ENCODE results near the gene NXNL1.

NXNL1 gene

DNA sequence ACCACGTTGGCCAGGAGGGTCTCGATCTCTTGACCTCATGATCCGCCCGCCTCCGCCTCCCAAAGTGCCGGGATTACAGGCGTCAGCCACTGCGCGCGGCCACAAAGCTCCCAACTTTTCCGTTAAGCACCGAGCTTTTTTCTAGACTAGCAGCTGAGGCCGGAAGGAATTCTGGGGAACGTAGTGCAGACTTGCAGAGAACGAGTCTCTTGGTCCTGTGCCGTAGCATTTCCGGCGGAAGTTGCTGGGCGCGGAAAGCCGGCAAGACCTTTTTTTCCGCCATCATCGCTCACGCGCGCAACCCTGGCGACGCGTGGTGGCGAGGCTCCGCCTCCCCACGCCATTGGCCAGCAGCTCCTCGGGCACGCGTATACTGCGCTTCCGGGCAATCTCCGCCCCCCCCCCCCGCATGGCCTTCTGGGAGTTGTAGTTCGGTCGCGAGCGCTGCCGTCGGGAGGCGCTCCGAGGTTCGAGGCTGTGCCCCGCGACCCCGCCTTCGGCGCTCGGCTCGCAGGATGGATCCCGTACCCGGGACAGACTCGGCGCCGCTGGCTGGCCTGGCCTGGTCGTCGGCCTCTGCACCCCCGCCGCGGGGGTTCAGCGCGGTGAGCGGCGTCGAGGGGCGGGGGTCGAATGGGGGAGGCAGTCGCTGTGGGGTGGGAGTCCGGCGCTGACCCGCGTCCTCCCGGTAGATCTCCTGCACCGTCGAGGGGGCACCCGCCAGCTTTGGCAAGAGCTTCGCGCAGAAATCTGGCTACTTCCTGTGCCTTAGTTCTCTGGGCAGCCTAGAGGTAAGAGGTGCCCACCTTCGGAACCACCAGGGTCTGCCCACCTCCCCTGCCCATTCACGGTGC is 40.9 kb downstream of the NXNL1 start, which contains the start of gene MVB12A:
MVB12A (plus strand) TSS at position 427 of the 854 bp plus-strand sequence; CDS start at position 516, 89 bp downstream.
- peak; percentile 95 for DNase-seq (ENCODE audit: low read depth)

DNA sequence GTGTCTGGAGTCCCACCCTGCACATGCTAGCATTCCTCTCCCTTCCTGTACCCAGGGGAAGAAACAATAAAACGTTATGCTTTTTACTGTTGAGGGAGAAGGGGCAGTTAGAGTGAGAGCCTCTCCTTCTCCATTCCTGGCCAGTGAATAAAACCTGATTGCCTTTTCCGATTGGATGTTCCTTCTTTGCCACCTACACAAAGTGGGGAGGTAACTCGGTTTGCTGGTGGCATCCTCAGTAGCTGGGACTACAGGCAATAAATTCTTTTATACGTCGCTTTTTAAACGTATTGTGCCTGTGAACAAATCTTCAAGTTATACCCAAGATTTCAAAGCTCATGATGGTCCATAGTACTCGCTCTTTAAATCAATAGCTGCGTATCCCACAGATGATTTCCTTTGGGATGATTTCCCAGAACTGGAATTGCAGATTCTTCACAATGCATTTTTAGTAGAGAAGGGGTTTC is 41.5 kb downstream of the NXNL1 start:
- DNase-seq (ENCODE audit: low read depth) = no peak

DNA sequence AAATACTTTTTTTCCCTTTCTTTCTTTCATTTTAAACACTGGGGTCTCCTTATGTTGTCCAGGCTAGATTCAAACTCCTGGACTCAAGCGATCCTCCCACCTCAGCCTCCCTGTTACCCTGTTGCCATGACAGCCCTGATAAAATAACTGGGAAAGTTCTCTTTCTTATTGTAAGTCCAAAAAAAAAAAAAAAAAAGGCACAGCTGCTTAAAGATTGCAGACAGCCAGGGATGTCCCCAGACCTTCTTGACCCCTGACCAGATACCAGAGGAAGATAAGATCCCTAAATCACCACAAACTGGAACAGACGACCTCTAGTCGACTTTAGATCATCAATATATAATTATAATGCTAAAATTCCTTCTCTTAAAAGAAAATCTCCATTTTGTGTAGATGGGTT is 42.0 kb downstream of the NXNL1 start:
- no peak for DNase-seq (ENCODE audit: low read depth)

GRCh38 chr19:17415121-17415520 is 45.6 kb downstream of the NXNL1 start:
- no peak for DNase-seq (ENCODE audit: low read depth)

GRCh38 chr19:17414097-17414496 is 46.6 kb downstream of the NXNL1 start:
- DNase-seq (ENCODE audit: low read depth) = no peak

DNA sequence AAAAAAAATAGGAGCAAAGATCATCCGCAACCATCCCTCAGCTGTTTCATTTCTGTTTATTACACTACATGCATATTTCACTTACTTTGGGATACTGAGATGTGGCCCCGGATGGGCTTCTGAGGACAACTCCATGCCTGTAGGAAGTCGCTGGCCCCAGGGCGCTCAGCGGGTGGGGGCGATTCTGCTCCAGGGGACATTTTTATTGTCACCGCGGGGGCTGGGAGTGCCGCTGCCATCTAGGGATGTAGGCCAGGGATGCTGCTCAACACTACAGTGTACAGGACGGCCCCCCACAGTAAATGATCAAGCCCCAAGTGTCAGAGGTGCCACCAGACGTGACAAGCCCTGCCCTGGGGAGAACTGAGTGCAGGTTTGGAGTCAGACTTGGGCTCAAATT is 48.9 kb downstream of the NXNL1 start:
- no peak for DNase-seq (ENCODE audit: low read depth)

DNA sequence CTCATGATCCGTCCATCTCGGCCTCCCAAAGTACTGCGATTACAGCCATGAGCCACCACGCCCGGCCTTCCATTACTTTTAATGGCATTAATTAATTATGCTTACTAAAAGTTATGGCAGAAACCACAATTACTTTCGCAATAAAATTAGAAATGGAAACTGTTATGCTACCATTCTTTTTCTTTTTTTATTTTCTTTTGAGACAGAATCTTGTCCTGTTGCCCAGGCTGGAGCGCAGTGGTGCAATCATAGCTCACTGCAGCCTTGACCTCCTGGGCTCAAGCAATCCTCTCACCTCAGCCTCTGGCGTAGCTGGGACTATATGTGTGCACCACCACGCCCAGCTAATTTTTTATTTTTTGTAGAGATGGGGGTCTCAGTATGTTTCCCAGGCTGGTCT is 50.7 kb downstream of the NXNL1 start:
- no peak for DNase-seq (ENCODE audit: low read depth)

- DNase-seq (ENCODE audit: low read depth) = no peak
Observed at GRCh38 chr19:17406887-17407196, 53.9 kb downstream of the NXNL1 start.

GRCh38 chr19:17406046-17406886 is 54.5 kb downstream of the NXNL1 start:
- DNase-seq (ENCODE audit: low read depth) = peak; percentile 83
